Effector memory CD4-positive, alpha-beta T cell (primary cell): Measurements from ENCODE around the gene SLC35G6.

Source experiments
- DNase-seq, 3 donors: peaks; one replicate each; pipeline ENCODE4 v3.0.0-alpha.2; 2020
- H3K27ac ChIP-seq: 2 replicates; pipeline ENCODE4 v1.7.0; 2013; ENCODE audit warnings: mild to moderate bottlenecking, low read length, moderate library complexity; ENCODE audit not compliant: insufficient read depth, poor library complexity, severe bottlenecking
- H3K27me3 ChIP-seq: replicated peaks from 2 replicates; pipeline ENCODE4 v1.7.0; 2013; ENCODE audit warnings: mild to moderate bottlenecking, low read length; ENCODE audit not compliant: insufficient read depth, control insufficient read depth, poor library complexity, severe bottlenecking
- H3K36me3 ChIP-seq: 2 replicates; pipeline ENCODE4 v1.7.0; 2013; ENCODE audit warnings: mild to moderate bottlenecking, low read length, moderate library complexity; ENCODE audit not compliant: control insufficient read depth, insufficient read depth
- H3K4me1 ChIP-seq: 2 replicates; pipeline ENCODE4 v1.7.0; 2013; ENCODE audit warnings: low read length, mild to moderate bottlenecking; ENCODE audit not compliant: control insufficient read depth, insufficient read depth, poor library complexity, severe bottlenecking
- H3K4me3 ChIP-seq: 2 replicates; pipeline ENCODE4 v1.7.0; 2013; ENCODE audit warnings: low read length, low read depth, mild to moderate bottlenecking; ENCODE audit not compliant: insufficient read depth, poor library complexity, severe bottlenecking
- H3K9me3 ChIP-seq: 2 replicates; pipeline ENCODE4 v1.7.0; 2013; ENCODE audit warnings: mild to moderate bottlenecking, low read length, moderate library complexity; ENCODE audit not compliant: control insufficient read depth

The SLC35G6 gene

DNA sequence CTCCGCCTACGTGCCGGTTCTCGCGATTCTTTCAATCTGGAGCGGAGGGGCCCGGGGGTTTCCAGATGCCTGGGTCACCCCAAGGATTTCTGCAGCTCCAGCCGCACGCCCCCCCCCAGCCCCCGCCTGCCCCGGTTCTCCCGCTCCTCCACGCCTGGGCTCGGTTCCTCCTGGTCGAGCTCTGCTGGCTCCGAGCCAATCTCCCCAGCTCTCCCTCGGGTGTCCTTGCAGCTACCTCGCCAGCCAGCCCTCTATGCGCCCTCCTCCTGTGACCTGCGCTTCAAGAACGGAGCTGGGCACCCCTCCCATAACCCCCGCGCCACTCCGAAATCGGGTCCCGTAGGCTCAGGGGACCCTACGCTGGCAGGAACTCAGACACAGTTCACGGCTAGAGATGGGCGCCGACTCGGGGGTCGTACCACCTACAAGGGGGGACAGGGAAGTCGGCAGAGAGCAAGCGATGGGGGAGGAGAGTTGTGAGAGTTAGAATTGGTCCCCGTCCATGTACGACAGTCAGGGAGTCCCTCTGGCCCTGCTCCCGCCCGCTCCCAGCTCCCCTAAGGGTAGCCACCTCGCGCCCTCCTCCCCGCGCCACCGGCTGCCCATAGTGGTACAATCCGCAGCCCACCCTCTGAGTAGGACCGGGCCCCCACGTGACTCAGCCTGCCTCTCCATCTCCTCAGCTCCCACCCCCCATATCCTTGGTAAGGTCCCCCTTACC lies 41.0 kb upstream of the SLC35G6 start:
- peaks cover 34% of the 10 kb centered on the region for H3K27me3 ChIP-seq
- no peak overlapping the region for H3K27ac ChIP-seq
- peak overlapping the region; percentile 32 for H3K4me3 ChIP-seq
- H3K36me3 ChIP-seq = no peaks in the 10 kb centered on the region
- peaks cover 55% of the 10 kb centered on the region for H3K4me1 ChIP-seq
- no peak for DNase-seq
- no peaks in the 10 kb centered on the region for H3K9me3 ChIP-seq

DNA sequence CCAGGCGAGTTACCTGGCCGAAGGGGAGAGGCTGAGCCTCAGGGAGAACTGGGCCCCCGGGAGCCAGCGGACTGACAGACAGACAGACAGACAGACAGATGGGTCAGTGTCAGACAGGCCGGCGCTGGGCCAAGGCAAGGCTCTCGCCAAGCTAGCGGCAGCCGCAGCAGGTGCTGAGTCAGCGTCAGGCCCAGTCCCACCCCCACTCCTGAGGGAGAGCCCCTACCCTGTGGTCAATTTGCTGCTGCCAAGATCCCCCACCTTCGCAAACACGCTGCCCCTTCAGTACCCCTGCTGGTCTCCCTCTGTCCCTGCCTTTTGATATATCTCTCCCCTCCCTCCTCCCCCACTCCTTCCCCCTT lies 40.4 kb upstream of the SLC35G6 start:
- H3K4me1 ChIP-seq = peaks cover 55% of the 10 kb centered on the region
- no peak for DNase-seq
- no peaks in the 10 kb centered on the region for H3K9me3 ChIP-seq
- H3K36me3 ChIP-seq = no peaks in the 10 kb centered on the region
- H3K27me3 ChIP-seq = peaks cover 39% of the 10 kb centered on the region
- no peak overlapping the region for H3K27ac ChIP-seq
- H3K4me3 ChIP-seq = no peak overlapping the region

DNA sequence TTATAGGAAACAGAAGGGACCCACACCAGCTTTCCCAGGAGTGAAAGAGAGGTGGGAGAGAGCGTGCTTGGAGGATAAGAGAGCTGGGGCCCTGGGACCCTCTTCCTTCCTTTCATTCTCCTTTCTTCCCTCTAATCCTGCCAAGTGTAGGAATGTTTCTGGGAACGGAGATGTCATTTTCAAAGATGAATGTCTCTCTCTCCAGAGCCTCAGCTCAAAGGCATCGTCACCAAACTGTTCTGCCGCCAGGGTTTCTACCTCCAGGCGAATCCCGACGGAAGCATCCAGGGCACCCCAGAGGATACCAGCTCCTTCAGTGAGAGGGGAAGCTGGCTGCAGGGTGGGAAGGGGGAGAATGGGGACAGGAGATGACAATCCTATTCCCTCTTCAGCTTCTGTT lies 40.0 kb upstream of the SLC35G6 start:
- no peaks in the 10 kb centered on the region for H3K36me3 ChIP-seq
- H3K27ac ChIP-seq = no peak overlapping the region
- no peak overlapping the region for H3K4me3 ChIP-seq
- DNase-seq = no peak
- peaks cover 55% of the 10 kb centered on the region for H3K4me1 ChIP-seq
- peaks cover 44% of the 10 kb centered on the region for H3K27me3 ChIP-seq
- H3K9me3 ChIP-seq = no peaks in the 10 kb centered on the region

DNA sequence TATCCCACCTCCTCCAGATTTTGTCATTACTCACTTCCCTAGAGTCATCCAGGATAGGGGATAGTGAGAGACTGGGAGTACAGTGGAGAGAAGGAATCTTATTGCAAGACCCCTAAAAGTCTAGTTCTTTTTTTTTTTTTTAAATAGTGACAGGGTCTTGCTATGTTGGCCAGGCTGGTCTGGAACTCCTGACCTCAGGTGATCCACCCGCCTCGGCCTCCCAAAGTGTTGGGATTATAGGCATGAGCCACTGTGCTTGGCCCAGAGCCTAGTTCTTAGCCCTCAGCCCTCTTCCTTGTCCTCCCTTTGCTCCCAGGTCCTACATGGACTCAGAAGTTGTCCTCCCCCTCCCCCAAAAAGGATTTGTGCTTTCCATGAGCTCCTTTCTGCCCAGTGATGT lies 39.1 kb upstream of the SLC35G6 start:
- peaks cover 54% of the 10 kb centered on the region for H3K4me1 ChIP-seq
- no peak overlapping the region for H3K27ac ChIP-seq
- peaks cover 53% of the 10 kb centered on the region for H3K27me3 ChIP-seq
- no peak for DNase-seq
- no peaks in the 10 kb centered on the region for H3K9me3 ChIP-seq
- H3K36me3 ChIP-seq = no peaks in the 10 kb centered on the region
- no peak overlapping the region for H3K4me3 ChIP-seq

DNA sequence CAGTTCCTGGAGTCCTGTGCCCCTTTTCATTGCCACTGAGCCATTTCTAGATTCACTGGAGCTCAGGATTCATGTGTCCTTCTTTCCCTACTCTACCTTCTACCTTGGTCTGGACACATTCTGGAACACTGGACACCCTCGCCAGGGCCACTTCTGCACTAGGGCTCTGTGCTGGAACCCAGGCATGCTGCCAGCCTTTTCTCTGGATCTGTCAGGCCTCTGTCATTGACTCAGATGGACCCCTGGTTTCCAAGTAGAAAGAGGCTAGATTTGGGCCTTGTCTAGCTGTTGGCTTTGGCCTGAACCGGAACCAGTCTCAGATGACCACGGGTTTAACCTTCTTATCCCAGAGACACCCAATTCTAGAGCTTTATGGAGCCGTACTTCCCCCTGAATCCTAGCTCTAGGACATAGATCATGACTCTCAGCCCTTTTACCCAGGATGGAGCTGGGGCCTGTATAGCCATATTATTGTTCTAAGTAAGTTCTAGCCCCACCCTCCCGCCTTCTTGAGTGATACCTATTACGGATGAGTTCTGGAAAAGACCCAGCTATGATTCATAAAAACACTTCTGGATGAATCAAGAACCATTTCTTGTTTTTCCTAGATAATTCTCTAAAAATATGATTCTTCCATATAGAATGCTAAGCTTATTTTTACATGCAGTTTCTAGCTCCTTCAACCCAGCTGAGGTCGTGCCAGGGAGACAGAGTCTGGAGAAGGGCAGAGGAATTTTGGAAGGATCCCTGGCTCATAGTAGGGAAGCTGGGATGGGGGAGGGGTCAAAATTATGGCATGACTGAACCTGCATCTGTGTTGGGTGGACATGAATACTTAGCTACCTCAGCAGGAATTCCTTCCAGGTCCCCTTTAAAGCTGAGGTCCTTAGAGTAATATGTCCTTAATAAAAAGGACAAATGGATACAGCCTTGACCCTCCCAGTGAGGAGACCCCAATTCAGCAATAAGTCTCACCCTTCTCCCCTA lies 37.5 kb upstream of the SLC35G6 start:
- no peaks in the 10 kb centered on the region for H3K36me3 ChIP-seq
- H3K9me3 ChIP-seq = no peaks in the 10 kb centered on the region
- peaks cover 37% of the 10 kb centered on the region for H3K4me1 ChIP-seq
- no peak for DNase-seq
- peaks cover 51% of the 10 kb centered on the region for H3K27me3 ChIP-seq
- H3K4me3 ChIP-seq = no peak overlapping the region
- H3K27ac ChIP-seq = no peak overlapping the region

DNA sequence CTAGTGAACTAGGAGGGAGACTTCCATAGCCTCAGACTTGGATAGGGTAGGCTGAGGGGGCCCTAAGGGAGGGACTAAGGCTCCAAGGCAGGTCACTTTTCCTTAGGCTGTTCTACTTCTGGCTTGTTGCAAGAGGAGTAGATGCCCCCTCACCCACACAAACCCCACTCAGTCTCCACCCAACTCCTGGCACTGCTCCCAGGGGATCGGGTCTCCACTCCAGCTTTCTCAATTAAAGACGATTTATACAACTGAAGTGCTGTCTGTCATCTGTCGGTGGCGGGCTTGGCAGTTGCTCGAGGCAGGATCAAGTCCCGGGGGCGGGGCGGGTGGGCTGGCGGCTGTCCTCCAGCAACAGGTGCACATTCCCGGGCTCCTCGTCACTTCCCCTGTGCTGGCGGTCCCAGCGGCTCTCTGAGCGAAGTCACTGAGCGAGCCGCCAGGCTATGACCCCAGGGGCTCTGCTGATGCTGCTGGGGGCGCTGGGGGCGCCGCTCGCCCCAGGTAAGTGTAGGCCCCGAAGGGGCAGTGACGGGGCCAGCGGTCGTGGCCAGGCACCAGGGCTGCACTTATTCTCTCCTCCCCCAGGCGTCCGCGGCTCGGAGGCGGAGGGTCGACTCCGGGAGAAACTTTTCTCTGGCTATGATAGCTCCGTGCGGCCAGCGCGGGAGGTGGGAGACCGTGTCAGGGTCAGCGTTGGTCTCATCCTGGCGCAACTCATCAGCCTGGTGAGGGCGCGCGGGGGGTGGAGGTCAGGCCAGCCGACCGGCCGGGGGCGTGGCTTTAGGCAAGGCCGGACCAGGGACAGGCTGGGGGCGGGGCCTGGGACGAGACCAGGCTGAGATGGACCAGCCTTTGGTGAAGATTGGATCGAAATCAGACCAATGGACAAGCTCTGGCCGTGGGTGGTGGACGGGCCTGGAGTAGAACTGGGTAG lies 36.3 kb upstream of the SLC35G6 start, which contains the start of gene CHRNB1:
CHRNB1 (plus strand) TSS at position 380 of the 937 bp plus-strand sequence; CDS start at position 447, 67 bp downstream.
- H3K9me3 ChIP-seq = no peaks in the 10 kb centered on the region
- H3K27ac ChIP-seq = no peak within 1 kb of the TSS
- H3K4me1 ChIP-seq = peaks cover 29% of the 10 kb centered on the region
- H3K4me3 ChIP-seq = peak within 1 kb of the TSS; percentile 32
- H3K36me3 ChIP-seq = no peaks in the 10 kb centered on the region
- DNase-seq = no peak
- peaks cover 39% of the 10 kb centered on the region for H3K27me3 ChIP-seq

DNA sequence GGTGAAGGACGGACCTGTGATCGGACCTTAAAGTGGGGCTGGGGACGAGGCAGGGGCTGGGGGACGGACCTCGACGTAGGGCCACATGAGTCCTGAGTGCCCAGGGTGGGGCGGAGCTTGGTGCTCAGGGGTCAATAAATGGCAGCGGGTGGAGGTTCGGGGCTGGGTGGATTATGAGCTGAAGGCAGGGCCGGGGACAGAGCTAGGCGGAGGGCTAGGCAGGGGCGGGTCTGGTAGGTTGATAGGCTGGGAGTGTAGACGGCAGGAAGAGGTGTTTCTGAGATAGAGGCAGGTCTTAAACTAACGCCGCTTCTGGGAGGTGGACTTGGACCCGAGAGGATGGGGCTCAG lies 35.7 kb upstream of the SLC35G6 start:
- H3K4me1 ChIP-seq = peaks cover 23% of the 10 kb centered on the region
- peaks cover 33% of the 10 kb centered on the region for H3K27me3 ChIP-seq
- no peak for DNase-seq
- no peaks in the 10 kb centered on the region for H3K36me3 ChIP-seq
- H3K4me3 ChIP-seq = peak overlapping the region; percentile 32
- H3K27ac ChIP-seq = no peak overlapping the region
- H3K9me3 ChIP-seq = no peaks in the 10 kb centered on the region

DNA sequence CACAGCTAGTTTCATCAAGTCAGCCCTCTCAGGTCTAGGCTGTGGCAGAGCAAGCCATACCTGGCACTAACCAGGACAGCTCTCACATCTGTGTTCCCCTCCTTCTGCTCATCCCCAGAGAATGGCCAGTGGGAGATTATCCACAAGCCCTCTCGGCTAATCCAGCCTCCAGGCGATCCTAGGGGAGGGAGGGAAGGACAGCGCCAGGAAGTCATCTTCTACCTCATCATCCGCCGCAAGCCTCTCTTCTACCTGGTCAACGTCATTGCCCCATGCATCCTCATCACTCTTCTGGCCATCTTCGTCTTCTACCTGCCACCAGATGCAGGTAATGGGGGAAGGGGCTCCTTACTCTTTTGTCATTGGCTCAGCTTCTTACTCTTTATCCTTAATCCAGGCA lies 32.8 kb upstream of the SLC35G6 start:
- Histone ChIP-seq H3K27ac (no peak overlapping the region), H3K4me1 (peaks cover 18% of the 10 kb centered on the region), H3K4me3 (no peak overlapping the region), H3K36me3 (no peaks in the 10 kb centered on the region), H3K9me3 (no peaks in the 10 kb centered on the region), H3K27me3 (peaks cover 25% of the 10 kb centered on the region)
- DNase-seq = no peak

DNA sequence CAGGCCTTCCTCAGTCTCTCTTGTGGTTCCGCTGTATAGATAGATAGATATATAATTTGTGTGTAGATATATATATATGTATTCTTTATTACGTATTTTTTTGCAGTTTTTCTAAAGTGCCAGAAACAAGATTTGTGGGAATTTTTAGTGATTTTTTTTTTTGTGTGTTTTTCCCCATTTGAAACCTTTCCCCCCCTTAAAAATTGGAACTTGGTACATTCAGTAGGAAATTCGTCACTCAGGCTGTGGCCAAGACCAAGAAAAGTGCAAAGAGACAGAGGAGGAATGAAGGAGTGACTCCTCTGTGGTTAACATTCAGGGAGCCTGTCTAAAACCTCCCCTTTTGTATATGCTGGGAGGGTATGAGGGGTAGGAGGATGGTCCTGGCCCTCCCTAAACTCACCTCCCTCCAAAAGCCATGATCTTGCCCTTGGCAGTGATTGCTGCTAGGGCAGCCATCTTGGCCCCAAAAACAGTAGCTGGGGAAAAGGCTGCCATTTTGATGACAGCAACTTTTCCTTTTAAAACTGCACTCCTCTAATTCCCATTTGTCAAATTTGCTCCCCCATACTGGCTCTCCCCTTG lies 21.2 kb upstream of the SLC35G6 start:
- Histone ChIP-seq H3K27ac (no peak overlapping the region), H3K27me3 (no peaks in the 10 kb centered on the region), H3K9me3 (no peaks in the 10 kb centered on the region), H3K4me1 (peaks cover 10% of the 10 kb centered on the region), H3K36me3 (peaks cover 16% of the 10 kb centered on the region), H3K4me3 (no peak overlapping the region)
- no peak for DNase-seq
